HepG2 (cell line): ENCODE data around the gene RERE. TPM values are rescaled to one million over a fixed set of nuclear protein-coding genes. Genes with fewer than 3 reads are reported as not detected.

Source experiments
- ELF1 ChIP-seq: sonication (generic); formaldehyde crosslinking; IDR thresholded peaks from 2 replicates; pipeline ENCODE4 v1.4.0; 2020; ENCODE audit warnings: missing genetic modification reagents
- FOXA1 ChIP-seq, 2 experiments: fragments of 450-650 bp in 1 of 2; sonication (generic) in 1 of 2; formaldehyde crosslinking in 1 of 2; IDR thresholded peaks; 2 replicates each; pipeline versions ENCODE4 v1.4.0 to v1.6.1; 2016 to 2020; ENCODE audit warnings: missing genetic modification reagents in 1 of 2
- HNF4G ChIP-seq, 2 experiments: sonication (generic) in 1 of 2; formaldehyde crosslinking in 1 of 2; IDR thresholded peaks; 2 replicates each; pipeline versions ENCODE4 v1.4.0 to v1.6.1; 2011 to 2020; ENCODE audit warnings: borderline replicate concordance in 2 of 2, low read depth in 2 of 2, mild to moderate bottlenecking in 2 of 2, low read length in 1 of 2, missing genetic modification reagents in 1 of 2, moderate library complexity in 1 of 2
- HNRNPH1 ChIP-seq: fragments of 200-400 bp; formaldehyde crosslinking; optimal IDR thresholded peaks from 2 replicates; pipeline ENCODE3; 2017; ENCODE audit warnings: mild to moderate bottlenecking, low read depth, low read length
- HOXA3 ChIP-seq: sonication (generic); formaldehyde crosslinking; IDR thresholded peaks from 2 replicates; pipeline ENCODE4 v1.5.0; 2020; ENCODE audit warnings: missing genetic modification reagents
- IKZF4 ChIP-seq: sonication (generic); formaldehyde crosslinking; IDR thresholded peaks from 2 replicates; pipeline ENCODE4 v1.5.1; 2020; ENCODE audit warnings: borderline replicate concordance, mild to moderate bottlenecking, low read depth, missing genetic modification reagents; ENCODE audit errors: not compliant biosample characterization
- MTA3 ChIP-seq: sonication (generic); formaldehyde crosslinking; IDR thresholded peaks from 2 replicates; pipeline ENCODE4 v1.4.0; 2020; ENCODE audit warnings: missing genetic modification reagents
- PHB2 ChIP-seq: fragments of 450-650 bp; IDR thresholded peaks from 2 replicates; pipeline ENCODE4 v1.6.1; 2018; ENCODE audit not compliant: partially characterized antibody
- RFXANK ChIP-seq: IDR thresholded peaks from 2 replicates; pipeline ENCODE4 v1.6.1; 2016
- STAG1 ChIP-seq: sonication (generic); formaldehyde crosslinking; IDR thresholded peaks from 2 replicates; pipeline ENCODE4 v1.4.0; 2020; ENCODE audit warnings: missing genetic modification reagents
- TP53 ChIP-seq: sonication (generic); formaldehyde crosslinking; conservative IDR thresholded peaks from 2 replicates; pipeline ENCODE4 v1.4.0; 2020; ENCODE audit warnings: missing genetic modification reagents
- XBP1 ChIP-seq: sonication (generic); formaldehyde crosslinking; IDR thresholded peaks from 2 replicates; pipeline ENCODE4 v1.5.0; 2020; ENCODE audit warnings: missing genetic modification reagents
- ZNF331 ChIP-seq: sonication (generic); formaldehyde crosslinking; IDR thresholded peaks from 2 replicates; pipeline ENCODE4 v1.4.0; 2020; ENCODE audit warnings: missing genetic modification reagents
- ZNF441 ChIP-seq: sonication (generic); formaldehyde crosslinking; IDR thresholded peaks from 2 replicates; pipeline ENCODE4 v1.7.0; 2021; ENCODE audit warnings: missing genetic modification reagents, borderline replicate concordance
- ZNF556 ChIP-seq: sonication (generic); formaldehyde crosslinking; IDR thresholded peaks from 2 replicates; pipeline ENCODE4 v1.4.0; 2020; ENCODE audit warnings: mild to moderate bottlenecking, missing genetic modification reagents, borderline replicate concordance
- polyA plus RNA-seq, 8 experiments: library from polyadenylated mRNA; depleted of rRNA in 3 of 8; stranded (reverse) in 7 of 8; unstranded in 1 of 8; fragments of >200 nt; fragmentation: Illumina TruSeq in 4 of 8; extraction: Trizol in 4 of 8; gene quantifications; 2 replicates each; pipeline versions ENCODE4 v1.2.1 to v1.2.3, GENCODE V29; 2011 to 2016; ENCODE audit warnings: low read depth in 4 of 8, missing spikeins in 1 of 8, mixed read lengths in 1 of 8; ENCODE audit not compliant: insufficient read depth in 1 of 8
- total RNA-seq, 5 experiments: library from RNA; depleted of rRNA; stranded (reverse); fragments of >200 nt; fragmentation: Illumina TruSeq; extraction: Trizol; gene quantifications; 2 replicates each; pipeline ENCODE4 v1.2.3, GENCODE V29; 2016; ENCODE audit warnings: low read depth in 1 of 5
- TF ChIP-seq, protein P1 (sequence below): sonication (generic); formaldehyde crosslinking; IDR thresholded peaks from 2 replicates; pipeline ENCODE4 v1.5.0; 2020; ENCODE audit warnings: mild to moderate bottlenecking, missing genetic modification reagents
- TF ChIP-seq, protein P2 (sequence below): IDR thresholded peaks from 2 replicates; pipeline ENCODE4 v1.6.1; 2016; ENCODE audit warnings: low read depth, borderline replicate concordance
- TF ChIP-seq, protein P3 (sequence below): sonication (generic); formaldehyde crosslinking; IDR thresholded peaks from 2 replicates; pipeline ENCODE4 v1.8.0; 2022; ENCODE audit warnings: mild to moderate bottlenecking, missing genetic modification reagents; ENCODE audit not compliant: insufficient replicate concordance
- TF ChIP-seq, protein P4 (sequence below): sonication (generic); formaldehyde crosslinking; IDR thresholded peaks from 2 replicates; pipeline ENCODE4 v1.5.0; 2020; ENCODE audit warnings: mild to moderate bottlenecking, missing genetic modification reagents
- TF ChIP-seq, protein P5 (sequence below): sonication (generic); formaldehyde crosslinking; IDR thresholded peaks from 2 replicates; pipeline ENCODE4 v1.8.1; 2023; ENCODE audit warnings: mild to moderate bottlenecking, missing genetic modification reagents

RERE gene
- total and polyA plus RNA-seq, 2 of the 13 experiments (the other 11 are each of a cell fraction or from before 2014, with no cell fraction given): 18.3 to 21.9 TPM

DNA sequence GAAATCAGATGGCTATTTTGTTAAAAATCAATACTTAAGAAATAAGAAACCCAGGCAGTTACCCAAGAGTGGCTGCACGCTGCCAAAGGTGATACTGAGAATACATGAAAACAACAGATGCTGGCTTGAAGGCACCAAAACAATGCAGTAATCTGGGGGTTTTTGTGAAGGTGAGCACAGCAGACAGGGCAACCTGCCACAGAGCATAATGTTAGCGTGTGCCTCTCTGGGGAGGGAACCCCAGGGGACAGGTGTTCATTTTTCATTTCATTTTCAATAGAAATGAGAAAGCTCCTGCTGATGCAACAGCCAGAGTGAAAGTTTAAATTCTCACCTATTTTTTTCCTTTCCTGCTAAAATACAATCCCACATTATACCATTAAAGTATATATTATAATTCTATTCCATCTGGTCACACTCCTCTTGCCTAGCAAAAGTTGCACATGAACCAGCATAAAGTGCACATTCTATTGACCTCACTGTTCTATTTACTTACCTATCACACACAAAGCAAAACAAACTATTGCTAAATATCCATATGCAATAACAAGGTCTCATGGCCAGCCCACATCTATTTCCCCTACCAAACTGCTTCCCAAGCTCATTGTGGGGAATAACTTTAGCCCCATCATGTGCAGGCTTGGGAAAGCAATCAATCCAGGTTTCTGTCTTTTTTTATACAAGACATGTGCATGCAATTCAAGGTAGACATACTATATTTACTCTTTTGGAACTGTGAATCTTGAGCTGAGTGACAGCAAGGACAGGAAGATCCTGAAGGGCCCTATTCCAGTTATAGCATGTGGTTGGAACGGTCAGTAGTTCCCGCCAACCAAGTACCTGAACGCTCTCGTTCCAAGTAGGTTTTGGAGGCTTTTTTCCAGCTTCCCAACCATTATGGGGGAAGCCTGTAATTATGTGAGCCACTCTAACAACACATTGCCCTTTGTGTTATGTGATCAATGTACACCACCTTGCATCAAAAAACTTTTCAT is 173.6 kb downstream of the RERE start (continued):
- no peak for TF ChIP-seq TP53 (CRISPR knock-in tag)
- TF ChIP-seq, protein P1, sequence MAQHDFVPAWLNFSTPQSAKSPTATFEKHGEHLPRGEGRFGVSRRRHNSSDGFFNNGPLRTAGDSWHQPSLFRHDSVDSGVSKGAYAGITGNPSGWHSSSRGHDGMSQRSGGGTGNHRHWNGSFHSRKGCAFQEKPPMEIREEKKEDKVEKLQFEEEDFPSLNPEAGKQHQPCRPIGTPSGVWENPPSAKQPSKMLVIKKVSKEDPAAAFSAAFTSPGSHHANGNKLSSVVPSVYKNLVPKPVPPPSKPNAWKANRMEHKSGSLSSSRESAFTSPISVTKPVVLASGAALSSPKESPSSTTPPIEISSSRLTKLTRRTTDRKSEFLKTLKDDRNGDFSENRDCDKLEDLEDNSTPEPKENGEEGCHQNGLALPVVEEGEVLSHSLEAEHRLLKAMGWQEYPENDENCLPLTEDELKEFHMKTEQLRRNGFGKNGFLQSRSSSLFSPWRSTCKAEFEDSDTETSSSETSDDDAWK: no peak
- no peak for TF ChIP-seq ZNF556 (CRISPR knock-in tag)
- TF ChIP-seq HOXA3: no peak; the same call in 1 of the 2 replicates
- TF ChIP-seq ELF1 (CRISPR knock-in tag): no peak
- TF ChIP-seq, protein P2, sequence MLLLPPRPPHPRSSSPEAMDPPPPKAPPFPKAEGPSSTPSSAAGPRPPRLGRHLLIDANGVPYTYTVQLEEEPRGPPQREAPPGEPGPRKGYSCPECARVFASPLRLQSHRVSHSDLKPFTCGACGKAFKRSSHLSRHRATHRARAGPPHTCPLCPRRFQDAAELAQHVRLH (CRISPR knock-in tag): 0 out of 2 replicates have a peak, but pooled peaks have one; percentile 45
- TF ChIP-seq IKZF4 (CRISPR knock-in tag): no peak
- no peak for TF ChIP-seq RFXANK (CRISPR knock-in tag)
- TF ChIP-seq XBP1 (CRISPR knock-in tag): no peak
- TF ChIP-seq ZNF441 (CRISPR knock-in tag): 0 out of 2 replicates have a peak, but pooled peaks have one; percentile 23
- peak; percentile 20; the same call in 1 of the 2 replicates for TF ChIP-seq STAG1
- TF ChIP-seq HNRNPH1: no peak
- TF ChIP-seq, protein P3, sequence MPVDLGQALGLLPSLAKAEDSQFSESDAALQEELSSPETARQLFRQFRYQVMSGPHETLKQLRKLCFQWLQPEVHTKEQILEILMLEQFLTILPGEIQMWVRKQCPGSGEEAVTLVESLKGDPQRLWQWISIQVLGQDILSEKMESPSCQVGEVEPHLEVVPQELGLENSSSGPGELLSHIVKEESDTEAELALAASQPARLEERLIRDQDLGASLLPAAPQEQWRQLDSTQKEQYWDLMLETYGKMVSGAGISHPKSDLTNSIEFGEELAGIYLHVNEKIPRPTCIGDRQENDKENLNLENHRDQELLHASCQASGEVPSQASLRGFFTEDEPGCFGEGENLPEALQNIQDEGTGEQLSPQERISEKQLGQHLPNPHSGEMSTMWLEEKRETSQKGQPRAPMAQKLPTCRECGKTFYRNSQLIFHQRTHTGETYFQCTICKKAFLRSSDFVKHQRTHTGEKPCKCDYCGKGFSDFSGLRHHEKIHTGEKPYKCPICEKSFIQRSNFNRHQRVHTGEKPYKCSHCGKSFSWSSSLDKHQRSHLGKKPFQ (CRISPR knock-in tag): no peak
- no peak for TF ChIP-seq PHB2
- TF ChIP-seq, protein P4, sequence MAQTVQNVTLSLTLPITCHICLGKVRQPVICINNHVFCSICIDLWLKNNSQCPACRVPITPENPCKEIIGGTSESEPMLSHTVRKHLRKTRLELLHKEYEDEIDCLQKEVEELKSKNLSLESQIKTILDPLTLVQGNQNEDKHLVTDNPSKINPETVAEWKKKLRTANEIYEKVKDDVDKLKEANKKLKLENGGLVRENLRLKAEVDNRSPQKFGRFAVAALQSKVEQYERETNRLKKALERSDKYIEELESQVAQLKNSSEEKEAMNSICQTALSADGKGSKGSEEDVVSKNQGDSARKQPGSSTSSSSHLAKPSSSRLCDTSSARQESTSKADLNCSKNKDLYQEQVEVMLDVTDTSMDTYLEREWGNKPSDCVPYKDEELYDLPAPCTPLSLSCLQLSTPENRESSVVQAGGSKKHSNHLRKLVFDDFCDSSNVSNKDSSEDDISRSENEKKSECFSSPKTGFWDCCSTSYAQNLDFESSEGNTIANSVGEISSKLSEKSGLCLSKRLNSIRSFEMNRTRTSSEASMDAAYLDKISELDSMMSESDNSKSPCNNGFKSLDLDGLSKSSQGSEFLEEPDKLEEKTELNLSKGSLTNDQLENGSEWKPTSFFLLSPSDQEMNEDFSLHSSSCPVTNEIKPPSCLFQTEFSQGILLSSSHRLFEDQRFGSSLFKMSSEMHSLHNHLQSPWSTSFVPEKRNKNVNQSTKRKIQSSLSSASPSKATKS (CRISPR knock-in tag): no peak
- TF ChIP-seq, protein P5, sequence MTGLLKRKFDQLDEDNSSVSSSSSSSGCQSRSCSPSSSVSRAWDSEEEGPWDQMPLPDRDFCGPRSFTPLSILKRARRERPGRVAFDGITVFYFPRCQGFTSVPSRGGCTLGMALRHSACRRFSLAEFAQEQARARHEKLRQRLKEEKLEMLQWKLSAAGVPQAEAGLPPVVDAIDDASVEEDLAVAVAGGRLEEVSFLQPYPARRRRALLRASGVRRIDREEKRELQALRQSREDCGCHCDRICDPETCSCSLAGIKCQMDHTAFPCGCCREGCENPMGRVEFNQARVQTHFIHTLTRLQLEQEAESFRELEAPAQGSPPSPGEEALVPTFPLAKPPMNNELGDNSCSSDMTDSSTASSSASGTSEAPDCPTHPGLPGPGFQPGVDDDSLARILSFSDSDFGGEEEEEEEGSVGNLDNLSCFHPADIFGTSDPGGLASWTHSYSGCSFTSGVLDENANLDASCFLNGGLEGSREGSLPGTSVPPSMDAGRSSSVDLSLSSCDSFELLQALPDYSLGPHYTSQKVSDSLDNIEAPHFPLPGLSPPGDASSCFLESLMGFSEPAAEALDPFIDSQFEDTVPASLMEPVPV (CRISPR knock-in tag): no peak
- no peak for TF ChIP-seq MTA3 (CRISPR knock-in tag)
- TF ChIP-seq HNF4G (IDR thresholded peaks at IDR 0.05; ENCODE audit: borderline replicate concordance, low read depth, low read length): peak; percentile 27; the same call in 1 of the 2 replicates
- no peak for TF ChIP-seq HNF4G (CRISPR knock-in tag; IDR thresholded peaks at IDR 0.05; ENCODE audit: borderline replicate concordance, low read depth)
- 0 out of 2 replicates have a peak, but pooled peaks have one; percentile 35 for TF ChIP-seq ZNF331 (CRISPR knock-in tag)
- TF ChIP-seq FOXA1 (IDR thresholded peaks at IDR 0.05): 0 out of 2 replicates have a peak, but pooled peaks have one; percentile 62
- peak; percentile 88 for TF ChIP-seq FOXA1 (CRISPR knock-in tag; IDR thresholded peaks at IDR 0.05)
